ENCODE measurements around the gene KAZN.
A peak's percentile ranks its signal among the peaks of the same experiment; 100 is the strongest.

KAZN gene

GRCh38 chr1:14674030-14674429, 75.5 kb downstream of the KAZN start:
- Histone ChIP-seq H3K9me3 (ENCODE audit: control insufficient read depth, insufficient read depth, low read depth, low read length) (no peaks in the 10 kb centered on the region), H3K4me1 (ENCODE audit: control insufficient read depth, insufficient read depth, low read length) (no peaks in the 10 kb centered on the region), H3K36me3 (ENCODE audit: control insufficient read depth in 2 of 2, insufficient read depth in 1 of 2, low read length in 2 of 2) (no peaks in the 10 kb centered on the region), H3K27ac (ENCODE audit: extremely low read depth, low read depth, low read length) (no peak overlapping the region), H3K4me3 (ENCODE audit: low read depth, low read length) (no peak overlapping the region)
- ChIA-PET POLR2A (no interaction called here), CTCF (interaction anchor here (0.6 kb wide), 2 partner anchors 353 to 894 kb away, joined by 3 read pairs; no protein-coding TSS in a partner anchor)
- no peak for TF ChIP-seq YY1 (tag by site-specific recombination; IDR thresholded peaks at IDR 0.05)

DNA sequence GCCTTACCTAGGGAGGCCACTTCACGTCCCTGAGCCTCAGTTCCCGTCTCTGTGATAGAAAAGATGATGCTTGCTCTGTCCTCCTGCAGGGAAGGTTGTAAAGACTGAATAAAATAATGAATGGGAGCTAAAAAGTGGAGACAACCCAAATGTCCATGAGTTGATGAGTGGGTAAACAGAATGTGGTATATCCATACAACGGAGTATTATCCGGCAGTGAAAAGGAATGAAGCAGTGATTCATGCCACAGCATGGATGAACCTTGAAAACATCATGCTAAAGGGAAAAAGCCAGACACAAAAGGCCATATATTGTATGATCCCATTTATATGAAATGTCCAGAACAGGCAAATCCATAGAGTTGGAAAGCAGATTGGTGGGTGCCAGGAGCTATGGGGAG, 77.9 kb downstream of the KAZN start:
- Histone ChIP-seq H3K36me3 (ENCODE audit: control insufficient read depth in 2 of 2, insufficient read depth in 1 of 2, low read length in 2 of 2) (no peaks in the 10 kb centered on the region), H3K9me3 (ENCODE audit: control insufficient read depth, insufficient read depth, low read depth, low read length) (no peaks in the 10 kb centered on the region), H3K27ac (ENCODE audit: extremely low read depth, low read depth, low read length) (no peak overlapping the region), H3K4me3 (ENCODE audit: low read depth, low read length) (no peak overlapping the region), H3K4me1 (ENCODE audit: control insufficient read depth, insufficient read depth, low read length) (no peaks in the 10 kb centered on the region)
- ChIA-PET POLR2A (no interaction called here), CTCF (interaction anchor here (0.6 to 0.7 kb wide), 2 partner anchors 16 to 336 kb away, joined by 3 to 4 read pairs; no protein-coding TSS in a partner anchor)
- TF ChIP-seq ZNF26 (tag by site-specific recombination; IDR thresholded peaks at IDR 0.05) = no peak
- peak; percentile 75 for TF ChIP-seq ZNF146 (tag by site-specific recombination; IDR thresholded peaks at IDR 0.05)
- TF ChIP-seq, protein P1, sequence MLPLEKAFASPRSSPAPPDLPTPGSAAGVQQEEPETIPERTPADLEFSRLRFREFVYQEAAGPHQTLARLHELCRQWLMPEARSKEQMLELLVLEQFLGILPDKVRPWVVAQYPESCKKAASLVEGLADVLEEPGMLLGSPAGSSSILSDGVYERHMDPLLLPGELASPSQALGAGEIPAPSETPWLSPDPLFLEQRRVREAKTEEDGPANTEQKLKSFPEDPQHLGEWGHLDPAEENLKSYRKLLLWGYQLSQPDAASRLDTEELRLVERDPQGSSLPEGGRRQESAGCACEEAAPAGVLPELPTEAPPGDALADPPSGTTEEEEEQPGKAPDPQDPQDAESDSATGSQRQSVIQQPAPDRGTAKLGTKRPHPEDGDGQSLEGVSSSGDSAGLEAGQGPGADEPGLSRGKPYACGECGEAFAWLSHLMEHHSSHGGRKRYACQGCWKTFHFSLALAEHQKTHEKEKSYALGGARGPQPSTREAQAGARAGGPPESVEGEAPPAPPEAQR (tag by site-specific recombination; IDR thresholded peaks at IDR 0.05) = no peak
- TF ChIP-seq ZNF175 (tag by site-specific recombination; IDR thresholded peaks at IDR 0.05) = no peak

GRCh38 chr1:14677292-14677971, 78.9 kb downstream of the KAZN start:
- CTCF ChIA-PET = no interaction called here
- Histone ChIP-seq H3K9me3 (ENCODE audit: control insufficient read depth, insufficient read depth, low read depth, low read length) (no peaks in the 10 kb centered on the region), H3K4me1 (ENCODE audit: control insufficient read depth, insufficient read depth, low read length) (no peaks in the 10 kb centered on the region), H3K4me3 (ENCODE audit: low read depth, low read length) (no peak overlapping the region), H3K36me3 (ENCODE audit: control insufficient read depth in 2 of 2, insufficient read depth in 1 of 2, low read length in 2 of 2) (no peaks in the 10 kb centered on the region), H3K27ac (ENCODE audit: extremely low read depth, low read depth, low read length) (no peak overlapping the region)
- POLR2A ChIA-PET = no interaction called here
- TF ChIP-seq, protein P2, sequence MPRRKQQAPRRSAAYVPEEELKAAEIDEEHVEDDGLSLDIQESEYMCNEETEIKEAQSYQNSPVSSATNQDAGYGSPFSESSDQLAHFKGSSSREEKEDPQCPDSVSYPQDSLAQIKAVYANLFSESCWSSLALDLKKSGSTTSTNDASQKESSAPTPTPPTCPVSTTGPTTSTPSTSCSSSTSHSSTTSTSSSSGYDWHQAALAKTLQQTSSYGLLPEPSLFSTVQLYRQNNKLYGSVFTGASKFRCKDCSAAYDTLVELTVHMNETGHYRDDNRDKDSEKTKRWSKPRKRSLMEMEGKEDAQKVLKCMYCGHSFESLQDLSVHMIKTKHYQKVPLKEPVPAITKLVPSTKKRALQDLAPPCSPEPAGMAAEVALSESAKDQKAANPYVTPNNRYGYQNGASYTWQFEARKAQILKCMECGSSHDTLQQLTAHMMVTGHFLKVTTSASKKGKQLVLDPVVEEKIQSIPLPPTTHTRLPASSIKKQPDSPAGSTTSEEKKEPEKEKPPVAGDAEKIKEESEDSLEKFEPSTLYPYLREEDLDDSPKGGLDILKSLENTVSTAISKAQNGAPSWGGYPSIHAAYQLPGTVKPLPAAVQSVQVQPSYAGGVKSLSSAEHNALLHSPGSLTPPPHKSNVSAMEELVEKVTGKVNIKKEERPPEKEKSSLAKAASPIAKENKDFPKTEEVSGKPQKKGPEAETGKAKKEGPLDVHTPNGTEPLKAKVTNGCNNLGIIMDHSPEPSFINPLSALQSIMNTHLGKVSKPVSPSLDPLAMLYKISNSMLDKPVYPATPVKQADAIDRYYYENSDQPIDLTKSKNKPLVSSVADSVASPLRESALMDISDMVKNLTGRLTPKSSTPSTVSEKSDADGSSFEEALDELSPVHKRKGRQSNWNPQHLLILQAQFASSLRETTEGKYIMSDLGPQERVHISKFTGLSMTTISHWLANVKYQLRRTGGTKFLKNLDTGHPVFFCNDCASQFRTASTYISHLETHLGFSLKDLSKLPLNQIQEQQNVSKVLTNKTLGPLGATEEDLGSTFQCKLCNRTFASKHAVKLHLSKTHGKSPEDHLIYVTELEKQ (tag by site-specific recombination; IDR thresholded peaks at IDR 0.05; ENCODE audit: borderline replicate concordance) = no peak
- TF ChIP-seq ZNF175 (tag by site-specific recombination; IDR thresholded peaks at IDR 0.05) (no peak), ZBTB21 (tag by site-specific recombination; IDR thresholded peaks at IDR 0.05) (no peak), ZNF114 (tag by site-specific recombination; IDR thresholded peaks at IDR 0.05) (no peak), ZNF221 (tag by site-specific recombination; IDR thresholded peaks at IDR 0.05; ENCODE audit: borderline replicate concordance) (no peak), ZNF473 (tag by site-specific recombination; IDR thresholded peaks at IDR 0.05) (no peak), ZNF404 (tag by site-specific recombination; IDR thresholded peaks at IDR 0.05) (no peak), KLF16 (tag by site-specific recombination; IDR thresholded peaks at IDR 0.05) (no peak), ZNF10 (tag by site-specific recombination; IDR thresholded peaks at IDR 0.05) (no peak), ZNF707 (tag by site-specific recombination; IDR thresholded peaks at IDR 0.05) (no peak)
- TF ChIP-seq, protein P3, sequence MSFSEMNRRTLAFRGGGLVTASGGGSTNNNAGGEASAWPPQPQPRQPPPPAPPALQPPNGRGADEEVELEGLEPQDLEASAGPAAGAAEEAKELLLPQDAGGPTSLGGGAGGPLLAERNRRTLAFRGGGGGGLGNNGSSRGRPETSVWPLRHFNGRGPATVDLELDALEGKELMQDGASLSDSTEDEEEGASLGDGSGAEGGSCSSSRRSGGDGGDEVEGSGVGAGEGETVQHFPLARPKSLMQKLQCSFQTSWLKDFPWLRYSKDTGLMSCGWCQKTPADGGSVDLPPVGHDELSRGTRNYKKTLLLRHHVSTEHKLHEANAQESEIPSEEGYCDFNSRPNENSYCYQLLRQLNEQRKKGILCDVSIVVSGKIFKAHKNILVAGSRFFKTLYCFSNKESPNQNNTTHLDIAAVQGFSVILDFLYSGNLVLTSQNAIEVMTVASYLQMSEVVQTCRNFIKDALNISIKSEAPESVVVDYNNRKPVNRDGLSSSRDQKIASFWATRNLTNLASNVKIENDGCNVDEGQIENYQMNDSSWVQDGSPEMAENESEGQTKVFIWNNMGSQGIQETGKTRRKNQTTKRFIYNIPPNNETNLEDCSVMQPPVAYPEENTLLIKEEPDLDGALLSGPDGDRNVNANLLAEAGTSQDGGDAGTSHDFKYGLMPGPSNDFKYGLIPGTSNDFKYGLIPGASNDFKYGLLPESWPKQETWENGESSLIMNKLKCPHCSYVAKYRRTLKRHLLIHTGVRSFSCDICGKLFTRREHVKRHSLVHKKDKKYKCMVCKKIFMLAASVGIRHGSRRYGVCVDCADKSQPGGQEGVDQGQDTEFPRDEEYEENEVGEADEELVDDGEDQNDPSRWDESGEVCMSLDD (tag by site-specific recombination; IDR thresholded peaks at IDR 0.05) = no peak
- TF ChIP-seq, protein P4, sequence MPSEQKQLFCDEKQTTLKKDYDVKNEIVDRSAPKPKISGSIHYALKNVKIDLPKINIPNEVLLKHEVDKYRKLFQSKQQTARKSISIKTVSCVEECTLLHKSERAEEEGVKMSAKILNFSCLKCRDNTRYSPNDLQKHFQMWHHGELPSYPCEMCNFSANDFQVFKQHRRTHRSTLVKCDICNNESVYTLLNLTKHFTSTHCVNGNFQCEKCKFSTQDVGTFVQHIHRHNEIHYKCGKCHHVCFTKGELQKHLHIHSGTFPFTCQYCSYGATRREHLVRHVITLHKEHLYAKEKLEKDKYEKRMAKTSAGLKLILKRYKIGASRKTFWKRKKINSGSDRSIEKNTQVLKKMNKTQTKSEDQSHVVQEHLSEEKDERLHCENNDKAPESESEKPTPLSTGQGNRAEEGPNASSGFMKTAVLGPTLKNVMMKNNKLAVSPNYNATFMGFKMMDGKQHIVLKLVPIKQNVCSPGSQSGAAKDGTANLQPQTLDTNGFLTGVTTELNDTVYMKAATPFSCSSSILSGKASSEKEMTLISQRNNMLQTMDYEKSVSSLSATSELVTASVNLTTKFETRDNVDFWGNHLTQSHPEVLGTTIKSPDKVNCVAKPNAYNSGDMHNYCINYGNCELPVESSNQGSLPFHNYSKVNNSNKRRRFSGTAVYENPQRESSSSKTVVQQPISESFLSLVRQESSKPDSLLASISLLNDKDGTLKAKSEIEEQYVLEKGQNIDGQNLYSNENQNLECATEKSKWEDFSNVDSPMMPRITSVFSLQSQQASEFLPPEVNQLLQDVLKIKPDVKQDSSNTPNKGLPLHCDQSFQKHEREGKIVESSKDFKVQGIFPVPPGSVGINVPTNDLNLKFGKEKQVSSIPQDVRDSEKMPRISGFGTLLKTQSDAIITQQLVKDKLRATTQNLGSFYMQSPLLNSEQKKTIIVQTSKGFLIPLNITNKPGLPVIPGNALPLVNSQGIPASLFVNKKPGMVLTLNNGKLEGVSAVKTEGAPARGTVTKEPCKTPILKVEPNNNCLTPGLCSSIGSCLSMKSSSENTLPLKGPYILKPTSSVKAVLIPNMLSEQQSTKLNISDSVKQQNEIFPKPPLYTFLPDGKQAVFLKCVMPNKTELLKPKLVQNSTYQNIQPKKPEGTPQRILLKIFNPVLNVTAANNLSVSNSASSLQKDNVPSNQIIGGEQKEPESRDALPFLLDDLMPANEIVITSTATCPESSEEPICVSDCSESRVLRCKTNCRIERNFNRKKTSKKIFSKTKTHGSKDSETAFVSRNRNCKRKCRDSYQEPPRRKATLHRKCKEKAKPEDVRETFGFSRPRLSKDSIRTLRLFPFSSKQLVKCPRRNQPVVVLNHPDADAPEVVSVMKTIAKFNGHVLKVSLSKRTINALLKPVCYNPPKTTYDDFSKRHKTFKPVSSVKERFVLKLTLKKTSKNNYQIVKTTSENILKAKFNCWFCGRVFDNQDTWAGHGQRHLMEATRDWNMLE (tag by site-specific recombination; conservative IDR thresholded peaks at IDR 0.05; ENCODE audit: low read depth) = no peak

Data from HEK293 (cell line).